Neural crest cell (in vitro differentiated cells): Measurements from ENCODE around the gene TIGD1. TPM values are rescaled to one million over a fixed set of nuclear protein-coding genes. Genes with fewer than 3 reads are reported as not detected.

ENCODE experiments used
- DNase-seq: peaks from one replicate; pipeline ENCODE4 v3.0.0; 2021; ENCODE audit warnings: low read depth, mixed read lengths, low spot score
- H3K27ac Mint-ChIP-seq: one replicate; pipeline ENCODE4 v1.8.0; 2021; ENCODE audit warnings: mild to moderate bottlenecking, mixed read lengths; ENCODE audit not compliant: unreplicated experiment
- H3K27me3 Mint-ChIP-seq: 2 replicates; pipeline ENCODE4 v1.8.0; 2021; ENCODE audit warnings: low read depth, mild to moderate bottlenecking, mixed read lengths
- H3K36me3 Mint-ChIP-seq: 2 replicates; pipeline ENCODE4 v1.8.0; 2021; ENCODE audit warnings: low read depth, mild to moderate bottlenecking, mixed read lengths
- H3K4me1 Mint-ChIP-seq: 2 replicates; pipeline ENCODE4 v1.8.0; 2021; ENCODE audit warnings: mixed read lengths
- H3K4me3 Mint-ChIP-seq: one replicate; pipeline ENCODE4 v1.8.0; 2021; ENCODE audit warnings: mild to moderate bottlenecking, mixed read lengths
- H3K9me3 Mint-ChIP-seq: 2 replicates; pipeline ENCODE4 v1.8.0; 2021; ENCODE audit warnings: mixed read lengths
- CTCF ChIP-seq: fragments of 200-600 bp; sonication (generic); conservative IDR thresholded peaks from 2 replicates; pipeline ENCODE4 v1.5.0; 2021; ENCODE audit warnings: antibody characterized with exemption, mild to moderate bottlenecking
- total RNA-seq: library from RNA; stranded (reverse); gene quantifications from 2 replicates; pipeline ENCODE4 v1.2.1, GENCODE V29; 2021

The TIGD1 gene
- total RNA-seq, 1 donor from 2014 or later: 11.8 TPM

DNA sequence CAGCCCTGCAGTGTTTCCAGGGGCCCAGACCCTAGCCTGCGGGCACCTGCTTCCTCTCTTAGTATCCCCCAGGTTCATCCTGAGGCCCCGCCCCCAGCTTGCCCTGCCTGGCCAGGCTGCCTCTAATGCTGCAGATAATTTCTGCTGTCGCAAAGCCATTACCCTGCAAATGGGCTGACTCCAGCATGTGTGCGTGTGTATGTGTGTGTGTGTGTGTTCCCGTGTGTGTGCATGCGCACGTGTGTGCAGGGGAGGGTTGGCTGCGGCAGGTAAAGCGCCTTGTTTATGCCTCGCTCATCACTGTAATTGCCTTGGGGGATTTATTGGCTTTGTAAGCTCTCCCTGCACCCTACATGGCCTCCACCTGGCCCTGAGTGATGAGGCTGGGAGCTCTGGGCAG is 37.8 kb downstream of the TIGD1 start:
- Mint-ChIP-seq H3K4me3 (no peak overlapping the region), H3K9me3 (no peaks in the 10 kb centered on the region), H3K27me3 (no peaks in the 10 kb centered on the region), H3K36me3 (no peaks in the 10 kb centered on the region), H3K4me1 (peaks cover 30% of the 10 kb centered on the region), H3K27ac (no peak overlapping the region)
- DNase-seq: no peak
- no peak for TF ChIP-seq CTCF

- no peak for TF ChIP-seq CTCF
- H3K27me3 Mint-ChIP-seq: no peaks in the 10 kb centered on the region
- no peak overlapping the region for H3K27ac Mint-ChIP-seq
- no peaks in the 10 kb centered on the region for H3K36me3 Mint-ChIP-seq
- H3K4me3 Mint-ChIP-seq: no peak overlapping the region
- H3K4me1 Mint-ChIP-seq: peaks cover 24% of the 10 kb centered on the region
- H3K9me3 Mint-ChIP-seq: no peaks in the 10 kb centered on the region
- no peak for DNase-seq
Measured at GRCh38 chr2:232511336-232511890, 38.9 kb downstream of the TIGD1 start.

- DNase-seq: no peak
- Mint-ChIP-seq H3K27me3 (peaks cover 28% of the 10 kb centered on the region), H3K4me1 (peaks cover 23% of the 10 kb centered on the region)
Measured at GRCh38 chr2:232508251-232508650, 42.1 kb downstream of the TIGD1 start.

GRCh38 chr2:232506709-232507108 is 43.6 kb downstream of the TIGD1 start:
- DNase-seq: no peak
- Mint-ChIP-seq H3K4me3 (no peak overlapping the region), H3K36me3 (no peaks in the 10 kb centered on the region), H3K27me3 (peaks cover 33% of the 10 kb centered on the region), H3K9me3 (no peaks in the 10 kb centered on the region), H3K4me1 (peaks cover 23% of the 10 kb centered on the region), H3K27ac (no peak overlapping the region)
- TF ChIP-seq CTCF: no peak

More at GRCh38 chr2:232508251-232508650, 42.1 kb downstream of the TIGD1 start:
- no peak overlapping the region for H3K27ac Mint-ChIP-seq
- H3K36me3 Mint-ChIP-seq: no peaks in the 10 kb centered on the region
- TF ChIP-seq CTCF: no peak
- H3K4me3 Mint-ChIP-seq: no peak overlapping the region
- H3K9me3 Mint-ChIP-seq: no peaks in the 10 kb centered on the region

GRCh38 chr2:232505856-232506255 is 44.5 kb downstream of the TIGD1 start:
- Mint-ChIP-seq H3K36me3 (no peaks in the 10 kb centered on the region), H3K4me3 (no peak overlapping the region), H3K27ac (peak overlapping the region; percentile 27), H3K9me3 (no peaks in the 10 kb centered on the region), H3K4me1 (peaks cover 23% of the 10 kb centered on the region), H3K27me3 (peaks cover 35% of the 10 kb centered on the region)
- no peak for TF ChIP-seq CTCF
- DNase-seq: no peak
